Heart right ventricle (tissue), 16 donors: Measurements from ENCODE around the gene MAP4K4. TPM values are rescaled to one million over a fixed set of nuclear protein-coding genes. Genes with fewer than 3 reads are reported as not detected.

Source experiments
- ATAC-seq, 8 donors: fragments of 200-7000 bp; cut with Tn5 transposase; one replicate each; pipeline ENCODE4 v1.9.1; 2020; ENCODE audit warnings: mild to moderate bottlenecking in 8 of 8, moderate library complexity in 8 of 8, moderate number of reproducible peaks in 1 of 8
- DNase-seq, 2 donors: peaks; one replicate each; pipeline ENCODE4 v3.0.0-alpha.2; 2020
- H3K27ac ChIP-seq, 10 donors: fragments of 200-600 bp; sonication (generic) in 2 of 10; one replicate each; pipeline versions ENCODE4 v1.5.0 to v1.8.0; 2020 to 2022; ENCODE audit warnings: mild to moderate bottlenecking in 3 of 10
- H3K27me3 ChIP-seq, 7 donors: fragments of 200-600 bp; one replicate each; pipeline ENCODE4 v1.8.0; 2021 to 2022; ENCODE audit warnings: mild to moderate bottlenecking in 2 of 7
- H3K36me3 ChIP-seq, 9 donors: fragments of 200-600 bp; sonication (generic) in 1 of 9; one replicate each; pipeline versions ENCODE4 v1.5.0 to v1.8.0; 2020 to 2022; ENCODE audit warnings: mild to moderate bottlenecking in 2 of 9
- H3K4me1 ChIP-seq, 9 donors: fragments of 200-600 bp; sonication (generic) in 1 of 9; one replicate each; pipeline versions ENCODE4 v1.5.0 to v1.8.0; 2020 to 2022; ENCODE audit warnings: mild to moderate bottlenecking in 4 of 9
- H3K4me3 ChIP-seq, 10 donors: fragments of 200-600 bp; sonication (generic) in 2 of 10; one replicate each; pipeline versions ENCODE4 v1.5.0 to v1.8.0; 2020 to 2022; ENCODE audit warnings: mild to moderate bottlenecking in 7 of 10, moderate library complexity in 2 of 10
- H3K9me3 ChIP-seq, 11 donors: fragments of 200-600 bp in 10 of 11; sonication (generic) in 2 of 11; one replicate each; pipeline versions ENCODE4 v1.5.0 to v1.8.0; 2013 to 2022; ENCODE audit warnings: mild to moderate bottlenecking in 2 of 11, control low read depth in 1 of 11, moderate library complexity in 1 of 11
- CTCF ChIP-seq, 9 donors: fragments of 200-600 bp; sonication (generic) in 2 of 9; IDR thresholded peaks; one replicate each; pipeline versions ENCODE4 v1.5.0 to v1.8.0; 2021 to 2022; ENCODE audit warnings: antibody characterized with exemption in 9 of 9, mild to moderate bottlenecking in 5 of 9, moderate library complexity in 1 of 9
- WGBS, 2 donors: extraction: QIAGEN DNeasy Blood & Tissue Kit; methylation state at CpG; one replicate each; pipeline ENCODE4 v1.1.7; 2013; ENCODE audit warnings: inconsistent platforms in 1 of 2; 5-methylcytosine and 5-hydroxymethylcytosine counted together
- intact Hi-C, 10 donors: fragments of 100-400 bp; cut with DNase I; formaldehyde crosslinking; loops; one replicate each; pipeline versions ENCODE4 v1.11.1 to v1.14.2; 2022
- polyA plus RNA-seq, 2 donors: library from polyadenylated mRNA; stranded (reverse); fragments of 200-250 nt; gene quantifications; one replicate each; pipeline ENCODE4 v1.2.3, GENCODE V29; 2013
- total RNA-seq, 10 donors: library from RNA; stranded (reverse); fragmentation: NEBNext Ultra II Directional in 3 of 10; extraction: Animal tissue kit (Norgen Biotek cat#: 25700) in 3 of 10; gene quantifications; one replicate each; pipeline versions ENCODE4 v1.2.1 to v1.2.4, GENCODE V29; 2021 to 2023
- donor health status: Arrhythmogenic right ventricular cardiomyopathy.
- donor health status: ischemic (EF 13 %, LVEDD 7.1; RV severe dilation, severe dysfunction).
- donor health status: healthy with polysubstance abuse.
- donor health status: DM: no; HTN: yes; CAD: no.
- donor health status: DM: no; HTN: no; CAD: no.
- donor health status: ischemic (EF 25% LVEDD 6.9; RV normal size, moderate dysfunction).
- donor health status: ischemic (EF 25% LVEDD 5.7; RV mildly dilated, moderate dysfunction).
- donor health status: healthy.
- donor health status: DM: yes; HTN: yes; CAD: no.
- donor health status: Ischemic cardiomyopathy.
- donor health status: ischemic (EF 35%, LVEDD 5.7; RV mildly dilated, moderate dysfunction).
- donor health status: nonischemic (EF 11% LVEDD 7.7; RV severe dilation, severe dysfunction).
- donor health status: DM: yes; HTN: yes; CAD: no.
- donor health status: PGD.
- donor health status: ischemic (EF 29% LVEDD 5.4; RV normal size, mild dysfunction).
- donor health status: nonischemic (EF 23%, LVEDD 6.1; RV moderate dilation, normal function).

MAP4K4 gene
- total and polyA plus RNA-seq, 12 donors = 44.3 to 116 (median 86.1) TPM

- no peak overlapping the region for H3K4me3 ChIP-seq
- no peak overlapping the region for H3K27ac ChIP-seq
- peaks cover 0 to 3% (median 0%) of the 10 kb centered on the region in 7 donors for H3K27me3 ChIP-seq
- ATAC-seq (no peak), DNase-seq (no peak)
- TF ChIP-seq CTCF (IDR thresholded peaks at IDR 0.05) = no peak
- intact Hi-C loops = no loop called here
- no peaks in the 10 kb centered on the region for H3K36me3 ChIP-seq
- H3K9me3 ChIP-seq = peaks cover 0 to 12% (median 5%) of the 10 kb centered on the region in 11 donors
- H3K4me1 ChIP-seq = peaks cover 0 to 10% (median 0%) of the 10 kb centered on the region in 9 donors
- 62 to 84% methylated on average over 3 of the region's 3 CpGs for WGBS, 2 donors
Observed at GRCh38 chr2:101942851-101943250, 245.3 kb downstream of the MAP4K4 start.

Other genes starting within 250 kb of the MAP4K4 start
- under 1 TPM in 5 of 10 donors, not detected in 5; 0.15 to 0.22 (median 0.15) TPM for gene RFX8, start 222.6 kb upstream of the MAP4K4 start, total RNA-seq
- under 1 TPM; 0.16 to 0.44 TPM for gene RFX8, start 222.6 kb upstream of the MAP4K4 start, polyA plus RNA-seq